GM10266 (cell line): ENCODE results near the gene PSMF1.
"Not testable (repeated sequence)": the region's sequence is repeated elsewhere in the genome, so short reads cannot be mapped to it uniquely, and the experiment has no call there.

Source experiments
- DNase-seq: peaks from one replicate; pipeline ENCODE4 v3.0.0; 2012; ENCODE audit errors: extremely low spot score
- TF ChIP-seq, protein P1 (sequence below): IDR thresholded peaks from 2 replicates; pipeline ENCODE4 v1.5.1; 2012; ENCODE audit warnings: mild to moderate bottlenecking, low read depth; ENCODE audit not compliant: control insufficient read depth, insufficient read depth; ENCODE audit errors: missing control alignments

Gene PSMF1

DNA sequence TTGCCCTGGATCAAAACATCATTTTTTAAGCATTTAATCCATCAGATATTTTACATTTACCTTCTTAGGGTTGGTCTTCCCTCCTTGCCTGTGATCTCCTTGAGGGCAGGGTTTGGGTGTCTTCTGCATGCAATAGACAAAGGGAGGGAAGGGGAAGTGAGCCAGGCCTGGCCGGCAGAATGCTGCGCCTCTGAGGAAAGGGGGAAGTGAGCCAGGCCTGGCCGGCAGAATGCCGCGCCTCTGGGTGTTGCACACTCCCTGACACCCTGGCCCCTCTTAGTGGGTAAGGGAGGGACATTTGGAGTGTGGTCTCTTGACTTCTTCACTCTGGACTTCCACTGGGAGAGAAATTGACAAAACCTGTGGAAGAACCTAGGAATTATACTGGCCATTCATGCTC lies 12.4 kb downstream of the PSMF1 start:
- TF ChIP-seq, protein P1, sequence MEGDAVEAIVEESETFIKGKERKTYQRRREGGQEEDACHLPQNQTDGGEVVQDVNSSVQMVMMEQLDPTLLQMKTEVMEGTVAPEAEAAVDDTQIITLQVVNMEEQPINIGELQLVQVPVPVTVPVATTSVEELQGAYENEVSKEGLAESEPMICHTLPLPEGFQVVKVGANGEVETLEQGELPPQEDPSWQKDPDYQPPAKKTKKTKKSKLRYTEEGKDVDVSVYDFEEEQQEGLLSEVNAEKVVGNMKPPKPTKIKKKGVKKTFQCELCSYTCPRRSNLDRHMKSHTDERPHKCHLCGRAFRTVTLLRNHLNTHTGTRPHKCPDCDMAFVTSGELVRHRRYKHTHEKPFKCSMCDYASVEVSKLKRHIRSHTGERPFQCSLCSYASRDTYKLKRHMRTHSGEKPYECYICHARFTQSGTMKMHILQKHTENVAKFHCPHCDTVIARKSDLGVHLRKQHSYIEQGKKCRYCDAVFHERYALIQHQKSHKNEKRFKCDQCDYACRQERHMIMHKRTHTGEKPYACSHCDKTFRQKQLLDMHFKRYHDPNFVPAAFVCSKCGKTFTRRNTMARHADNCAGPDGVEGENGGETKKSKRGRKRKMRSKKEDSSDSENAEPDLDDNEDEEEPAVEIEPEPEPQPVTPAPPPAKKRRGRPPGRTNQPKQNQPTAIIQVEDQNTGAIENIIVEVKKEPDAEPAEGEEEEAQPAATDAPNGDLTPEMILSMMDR, result no peak
- no peak for DNase-seq

DNA sequence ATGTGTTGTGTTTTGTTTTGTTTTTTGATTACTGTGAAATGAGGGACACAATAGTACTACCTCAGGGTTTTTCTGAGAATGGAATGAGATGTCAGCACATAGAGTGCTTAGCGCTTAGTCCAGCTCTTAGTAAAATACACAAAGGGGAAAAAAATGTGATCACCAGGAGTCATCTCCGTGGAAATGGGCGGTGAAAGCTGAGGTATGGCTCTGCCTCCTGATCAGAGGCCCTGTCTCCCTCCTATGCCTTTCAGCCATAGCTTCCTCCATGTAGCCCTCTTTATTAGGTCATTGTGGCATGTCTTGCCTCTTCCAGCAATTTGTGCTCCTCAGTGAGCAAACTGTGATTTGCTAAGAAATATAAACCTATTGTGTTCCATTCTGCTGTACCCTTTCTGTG lies 13.0 kb downstream of the PSMF1 start:
- TF ChIP-seq, protein P1, result no peak
- no peak for DNase-seq

DNA sequence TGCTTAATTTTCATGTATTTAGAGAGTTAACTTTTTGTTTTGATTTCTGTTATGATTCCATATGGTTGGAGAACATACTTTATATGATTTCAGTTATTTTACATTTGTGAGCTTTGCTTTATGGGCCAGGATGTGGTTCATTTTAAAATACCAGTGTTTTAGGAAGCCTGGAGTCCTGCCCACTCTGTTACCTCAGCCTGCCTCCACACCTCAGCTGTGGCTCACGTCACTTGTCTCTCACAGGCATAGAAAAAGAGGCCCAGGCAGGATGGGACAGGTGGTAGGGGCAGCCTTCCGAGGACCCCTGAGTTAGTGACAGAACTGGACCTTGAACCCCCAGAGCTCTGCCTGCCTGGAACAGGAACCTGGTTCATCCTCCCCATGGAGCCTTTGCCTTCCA lies 16.0 kb downstream of the PSMF1 start:
- TF ChIP-seq, protein P1, result no peak
- DNase-seq, result no peak

GRCh38 chr20:1134836-1135235 lies 16.4 kb downstream of the PSMF1 start:
- TF ChIP-seq, protein P1, result no peak
- no peak for DNase-seq

GRCh38 chr20:1137236-1137635 lies 18.8 kb downstream of the PSMF1 start:
- DNase-seq, result no peak
- TF ChIP-seq, protein P1, result no peak

DNA sequence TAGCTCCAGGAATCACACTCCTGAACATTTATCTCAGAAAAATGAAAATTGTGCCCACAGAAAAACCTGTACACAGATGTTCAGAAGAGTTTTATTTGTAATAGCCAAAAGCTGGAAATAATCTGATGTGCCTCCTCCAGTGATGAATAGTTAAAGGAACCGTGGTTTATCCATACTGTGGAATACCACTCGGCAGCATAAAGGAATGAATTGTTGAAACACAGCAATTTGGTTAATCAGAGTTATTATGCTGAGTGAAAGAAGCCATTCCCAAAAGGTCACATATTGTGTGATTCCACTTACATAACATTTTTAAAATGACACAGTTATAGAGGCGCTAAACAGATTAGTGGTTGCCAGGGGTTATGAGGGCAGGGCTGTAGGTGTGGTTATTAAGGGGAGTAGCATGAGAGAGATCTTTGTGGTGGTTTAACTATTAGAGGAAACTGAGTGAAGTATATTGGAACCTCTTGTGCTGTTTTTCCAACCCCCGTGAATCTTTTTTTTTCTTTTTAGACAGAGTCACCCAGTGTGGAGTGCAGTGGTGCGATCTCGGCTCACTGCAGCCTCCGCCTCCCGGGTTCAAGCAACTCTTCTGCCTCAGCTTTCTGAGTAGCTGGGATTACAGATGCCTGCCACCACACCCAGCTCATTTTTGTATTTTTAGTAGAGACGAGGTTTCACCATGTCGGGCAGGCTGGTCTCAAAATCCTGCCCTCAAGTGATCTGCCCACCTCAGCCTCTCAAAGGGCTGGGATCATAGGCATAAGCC lies 26.2 kb downstream of the PSMF1 start:
- DNase-seq, result no peak
- TF ChIP-seq, protein P1, result no peak

GRCh38 chr20:1146957-1147356 lies 28.6 kb downstream of the PSMF1 start:
- TF ChIP-seq, protein P1, result no peak
- DNase-seq, result no peak

DNA sequence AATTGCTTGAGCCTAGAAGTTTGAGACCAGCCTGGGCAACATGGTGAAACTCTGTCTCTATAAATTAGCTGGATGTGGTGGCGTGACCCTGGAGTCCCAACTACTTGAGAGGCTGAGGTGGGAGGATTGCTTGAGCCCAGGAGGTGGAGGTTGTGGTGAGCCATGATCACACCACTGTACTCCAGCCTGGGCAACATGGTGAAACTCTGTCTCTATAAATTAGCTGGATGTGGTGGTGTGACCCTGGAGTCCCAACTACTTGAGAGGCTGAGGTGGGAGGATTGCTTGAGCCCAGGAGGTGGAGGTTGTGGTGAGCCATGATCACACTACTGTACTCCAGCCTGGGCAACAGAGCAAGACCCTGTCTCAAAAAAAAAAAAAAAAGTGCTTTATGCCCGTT lies 31.4 kb downstream of the PSMF1 start:
- DNase-seq, result not testable (repeated sequence)
